IPS-15b (cell line): ENCODE data around the gene SCG5.

Source experiments
- H3K27me3 ChIP-seq: one replicate; pipeline ENCODE4 v1.6.1; 2013; ENCODE audit warnings: low read length; ENCODE audit not compliant: control insufficient read depth, insufficient read depth
- H3K36me3 ChIP-seq: one replicate; pipeline ENCODE4 v1.6.1; 2013; ENCODE audit warnings: low read length; ENCODE audit not compliant: control insufficient read depth, insufficient read depth
- H3K4me1 ChIP-seq: one replicate; pipeline ENCODE4 v1.6.1; 2013; ENCODE audit warnings: mild to moderate bottlenecking, low read length; ENCODE audit not compliant: control insufficient read depth, insufficient read depth
- H3K4me3 ChIP-seq: one replicate; pipeline ENCODE4 v1.5.1; 2013; ENCODE audit warnings: low read depth, low read length
- H3K9ac ChIP-seq: one replicate; pipeline ENCODE4 v1.6.1; 2013; ENCODE audit warnings: low read depth, mild to moderate bottlenecking, low read length
- H3K9me3 ChIP-seq: one replicate; pipeline ENCODE4 v1.6.1; 2013; ENCODE audit warnings: mild to moderate bottlenecking, low read length; ENCODE audit not compliant: control insufficient read depth, insufficient read depth

SCG5 gene

GRCh38 chr15:32664796-32665195, 23.3 kb downstream of the SCG5 start:
- Histone ChIP-seq H3K9ac (no peak overlapping the region), H3K4me3 (no peak overlapping the region), H3K4me1 (peaks cover 15% of the 10 kb centered on the region), H3K27me3 (no peaks in the 10 kb centered on the region), H3K36me3 (no peaks in the 10 kb centered on the region), H3K9me3 (no peaks in the 10 kb centered on the region)

- H3K4me3 ChIP-seq, result no peak overlapping the region
- H3K9ac ChIP-seq, result no peak overlapping the region
- H3K36me3 ChIP-seq, result no peaks in the 10 kb centered on the region
- no peaks in the 10 kb centered on the region for H3K27me3 ChIP-seq
- H3K9me3 ChIP-seq, result no peaks in the 10 kb centered on the region
- peaks cover 23% of the 10 kb centered on the region for H3K4me1 ChIP-seq
These were observed 25.8 kb downstream of the SCG5 start for GRCh38 chr15:32667321-32667720.

GRCh38 chr15:32668942-32669341, 27.4 kb downstream of the SCG5 start:
- Histone ChIP-seq H3K9ac (no peak overlapping the region), H3K27me3 (no peaks in the 10 kb centered on the region), H3K9me3 (no peaks in the 10 kb centered on the region), H3K4me3 (no peak overlapping the region), H3K4me1 (peaks cover 23% of the 10 kb centered on the region), H3K36me3 (no peaks in the 10 kb centered on the region)

- no peaks in the 10 kb centered on the region for H3K9me3 ChIP-seq
- H3K4me3 ChIP-seq, result no peak overlapping the region
- H3K27me3 ChIP-seq, result no peaks in the 10 kb centered on the region
- no peak overlapping the region for H3K9ac ChIP-seq
- H3K36me3 ChIP-seq, result no peaks in the 10 kb centered on the region
- peaks cover 23% of the 10 kb centered on the region for H3K4me1 ChIP-seq
These were observed 28.5 kb downstream of the SCG5 start for GRCh38 chr15:32669896-32670611.

- H3K9me3 ChIP-seq, result no peaks in the 10 kb centered on the region
- no peaks in the 10 kb centered on the region for H3K36me3 ChIP-seq
- H3K4me3 ChIP-seq, result no peak overlapping the region
- H3K9ac ChIP-seq, result no peak overlapping the region
- H3K27me3 ChIP-seq, result no peaks in the 10 kb centered on the region
- peaks cover 23% of the 10 kb centered on the region for H3K4me1 ChIP-seq
These were observed 29.1 kb downstream of the SCG5 start for GRCh38 chr15:32670623-32671022.

- H3K4me1 ChIP-seq, result peaks cover 23% of the 10 kb centered on the region
- H3K4me3 ChIP-seq, result no peak overlapping the region
- H3K27me3 ChIP-seq, result no peaks in the 10 kb centered on the region
- H3K36me3 ChIP-seq, result no peaks in the 10 kb centered on the region
- H3K9me3 ChIP-seq, result no peaks in the 10 kb centered on the region
- H3K9ac ChIP-seq, result no peak overlapping the region
These were observed 30.1 kb downstream of the SCG5 start for GRCh38 chr15:32671339-32672325.

- Histone ChIP-seq H3K4me3 (no peak overlapping the region), H3K9ac (no peak overlapping the region), H3K36me3 (no peaks in the 10 kb centered on the region), H3K4me1 (peaks cover 12% of the 10 kb centered on the region), H3K27me3 (no peaks in the 10 kb centered on the region), H3K9me3 (no peaks in the 10 kb centered on the region)
These were observed 33.2 kb downstream of the SCG5 start for GRCh38 chr15:32674681-32675080.

GRCh38 chr15:32675466-32675865, 34.0 kb downstream of the SCG5 start:
- Histone ChIP-seq H3K9ac (no peak overlapping the region), H3K4me3 (no peak overlapping the region), H3K36me3 (no peaks in the 10 kb centered on the region), H3K27me3 (no peaks in the 10 kb centered on the region), H3K4me1 (peaks cover 5% of the 10 kb centered on the region), H3K9me3 (no peaks in the 10 kb centered on the region)

- peaks cover 3% of the 10 kb centered on the region for H3K4me1 ChIP-seq
- no peaks in the 10 kb centered on the region for H3K9me3 ChIP-seq
- no peaks in the 10 kb centered on the region for H3K27me3 ChIP-seq
- no peak overlapping the region for H3K9ac ChIP-seq
- no peaks in the 10 kb centered on the region for H3K36me3 ChIP-seq
- no peak overlapping the region for H3K4me3 ChIP-seq
These were observed 34.7 kb downstream of the SCG5 start for GRCh38 chr15:32676169-32676568.

GRCh38 chr15:32677238-32677750, 35.8 kb downstream of the SCG5 start:
- Histone ChIP-seq H3K4me1 (peaks cover 3% of the 10 kb centered on the region), H3K9ac (no peak overlapping the region), H3K4me3 (no peak overlapping the region), H3K27me3 (no peaks in the 10 kb centered on the region), H3K36me3 (no peaks in the 10 kb centered on the region), H3K9me3 (no peaks in the 10 kb centered on the region)

- H3K9ac ChIP-seq, result no peak overlapping the region
- peaks cover 3% of the 10 kb centered on the region for H3K4me1 ChIP-seq
- no peaks in the 10 kb centered on the region for H3K9me3 ChIP-seq
- no peaks in the 10 kb centered on the region for H3K27me3 ChIP-seq
- no peak overlapping the region for H3K4me3 ChIP-seq
- no peaks in the 10 kb centered on the region for H3K36me3 ChIP-seq
These were observed 37.8 kb downstream of the SCG5 start for GRCh38 chr15:32679298-32679690.
